GM18861 (cell line): ENCODE data around the gene RNPEPL1.

ENCODE experiments used
- ATAC-seq: cut with Tn5 transposase; IDR thresholded peaks from one replicate; pipeline ENCODE4 v1.9.1; 2021; ENCODE audit not compliant: unreplicated experiment

RNPEPL1 gene

DNA sequence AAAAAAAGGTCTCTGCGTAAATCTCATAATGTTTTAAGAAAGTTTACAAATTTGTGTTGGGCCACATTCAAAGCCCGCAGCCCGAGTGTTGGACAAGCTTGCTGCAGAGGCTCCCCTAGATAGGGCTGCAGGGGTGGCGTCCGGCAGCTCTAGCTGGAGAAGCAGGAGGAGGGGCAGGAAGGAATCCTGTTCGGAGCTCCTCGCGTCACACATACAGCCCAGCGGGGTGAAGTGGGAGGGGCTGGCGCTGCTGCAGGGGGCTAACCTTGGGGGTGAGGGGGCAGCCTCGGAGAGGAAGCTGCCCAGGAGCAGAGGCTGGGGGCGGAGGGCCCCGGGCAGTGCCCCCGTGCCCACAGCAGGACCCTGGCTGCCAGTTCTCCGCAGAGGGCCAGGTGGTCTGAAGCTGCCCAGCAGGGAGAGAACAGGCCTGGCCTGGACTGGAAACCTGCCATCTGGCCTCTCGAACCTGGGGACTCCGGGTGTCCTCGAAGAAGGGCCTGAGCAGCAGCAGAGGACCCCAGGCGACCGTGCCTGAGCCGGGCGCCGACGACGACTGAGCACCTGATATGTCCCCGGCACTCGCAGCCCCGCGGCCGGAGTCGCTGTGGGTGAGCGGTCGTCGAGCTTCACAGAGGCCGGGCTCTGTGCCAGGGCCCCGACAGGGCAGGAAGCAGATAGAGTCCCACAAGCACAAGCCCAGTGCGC, 54.4 kb downstream of the RNPEPL1 start:
- ATAC-seq, result no peak

DNA sequence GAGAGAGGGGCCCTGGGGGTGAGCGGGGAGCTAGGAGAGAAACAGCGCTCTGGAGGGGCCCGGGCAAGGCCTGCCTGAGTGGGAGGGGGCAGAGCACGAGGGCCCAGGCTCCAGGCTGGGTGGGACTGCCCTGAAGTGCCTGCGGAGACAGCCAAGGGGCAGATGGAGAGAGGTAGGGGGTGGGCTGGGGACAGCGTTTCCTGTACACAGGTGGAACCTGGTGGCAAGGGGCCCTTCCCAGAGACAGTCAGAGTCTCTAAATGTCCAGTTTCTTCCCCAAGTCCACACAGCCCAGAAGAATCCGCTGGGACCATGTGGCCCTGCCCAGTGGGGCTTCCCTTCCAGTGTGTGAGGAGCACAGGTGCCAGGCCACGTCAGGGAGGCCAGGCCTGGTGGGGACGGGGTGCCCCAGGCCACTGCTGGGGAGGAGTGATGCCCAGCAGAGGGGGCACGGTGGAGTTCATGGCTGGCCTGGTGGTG, 55.3 kb downstream of the RNPEPL1 start:
- ATAC-seq, result no peak

DNA sequence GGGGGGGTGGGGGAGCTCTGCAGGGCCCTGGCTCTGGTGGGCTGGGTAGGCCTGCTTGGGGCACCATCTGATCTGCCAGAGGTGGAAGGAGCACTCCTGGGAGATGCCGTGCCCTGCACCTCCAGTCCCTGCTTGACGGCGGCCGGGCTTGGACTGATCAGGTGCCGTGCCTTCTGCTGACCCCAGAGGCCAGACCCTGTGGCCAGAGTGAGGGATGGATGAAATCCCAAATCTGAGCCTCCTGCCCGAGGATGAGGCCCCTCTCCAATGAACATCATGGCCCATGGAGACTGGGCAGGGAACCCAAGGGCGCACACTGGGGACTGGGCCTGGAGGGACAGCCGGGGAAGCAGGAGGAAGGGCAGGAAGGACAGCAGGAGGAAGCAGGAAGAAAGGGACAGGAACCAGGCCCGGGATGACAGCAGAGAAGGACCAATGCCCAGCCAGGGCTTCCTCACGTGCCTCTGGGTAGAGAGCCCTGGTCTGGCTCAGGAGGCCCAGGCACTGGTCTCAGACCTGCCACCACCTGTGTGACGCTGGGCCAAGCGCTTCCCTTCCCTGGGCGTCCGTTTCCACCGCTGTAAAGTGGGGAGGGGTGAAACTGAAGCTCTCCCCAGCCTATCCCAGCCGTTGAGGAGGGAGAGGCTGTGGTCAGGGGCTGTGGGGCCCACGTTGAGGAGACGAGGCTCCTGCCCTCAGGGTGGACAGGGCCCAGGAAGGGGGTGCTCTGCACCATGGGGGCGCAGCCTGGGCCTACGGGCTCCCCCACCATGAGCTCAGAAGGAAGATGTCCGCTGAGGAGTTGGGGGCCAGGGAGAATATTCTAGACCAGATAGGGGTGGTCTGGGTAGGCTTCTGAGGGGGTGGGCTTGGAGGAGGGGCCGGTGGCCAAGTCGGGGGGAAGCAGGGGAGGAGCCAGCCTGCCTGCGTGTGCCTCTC, 56.0 kb downstream of the RNPEPL1 start:
- ATAC-seq, result no peak

DNA sequence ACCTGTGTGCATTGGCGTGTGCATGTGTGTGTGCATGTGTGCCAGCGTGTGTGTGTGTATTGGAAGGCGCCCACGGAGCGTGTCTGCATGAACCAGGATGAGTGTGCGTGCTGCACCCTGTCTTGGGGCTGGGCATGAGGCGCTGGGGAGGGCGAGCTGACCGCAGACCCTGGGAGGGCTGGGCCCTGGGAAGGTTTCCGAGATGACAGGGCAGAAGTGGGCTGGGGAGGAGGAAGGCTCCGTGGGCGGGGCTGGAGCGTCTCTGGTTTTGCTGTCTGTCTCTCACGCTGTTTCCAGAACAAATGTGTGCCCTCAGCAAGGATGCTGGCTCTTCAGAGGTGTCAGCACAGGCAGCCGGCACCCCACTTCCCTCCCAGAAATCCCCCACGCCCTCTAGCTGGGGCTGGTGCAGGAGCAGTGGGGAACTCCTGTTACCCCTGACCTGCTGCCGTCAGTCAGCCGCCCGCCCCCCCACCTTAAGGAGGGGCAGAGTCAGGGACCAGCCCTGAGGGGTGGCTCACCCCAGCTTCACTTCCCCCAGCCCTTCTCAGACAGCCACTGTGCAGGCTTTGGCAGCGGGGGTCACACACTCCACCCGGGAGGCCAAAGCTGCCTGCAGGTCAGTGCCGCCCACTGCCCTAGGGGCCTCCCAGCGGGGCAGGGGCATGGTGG, 56.8 kb downstream of the RNPEPL1 start, which contains the start of gene GPR35:
GPR35 (plus strand) TSS at position 531 of the 672 bp plus-strand sequence. CDS start 4,473 bp downstream, outside the sequence.
- ATAC-seq, result no peak

DNA sequence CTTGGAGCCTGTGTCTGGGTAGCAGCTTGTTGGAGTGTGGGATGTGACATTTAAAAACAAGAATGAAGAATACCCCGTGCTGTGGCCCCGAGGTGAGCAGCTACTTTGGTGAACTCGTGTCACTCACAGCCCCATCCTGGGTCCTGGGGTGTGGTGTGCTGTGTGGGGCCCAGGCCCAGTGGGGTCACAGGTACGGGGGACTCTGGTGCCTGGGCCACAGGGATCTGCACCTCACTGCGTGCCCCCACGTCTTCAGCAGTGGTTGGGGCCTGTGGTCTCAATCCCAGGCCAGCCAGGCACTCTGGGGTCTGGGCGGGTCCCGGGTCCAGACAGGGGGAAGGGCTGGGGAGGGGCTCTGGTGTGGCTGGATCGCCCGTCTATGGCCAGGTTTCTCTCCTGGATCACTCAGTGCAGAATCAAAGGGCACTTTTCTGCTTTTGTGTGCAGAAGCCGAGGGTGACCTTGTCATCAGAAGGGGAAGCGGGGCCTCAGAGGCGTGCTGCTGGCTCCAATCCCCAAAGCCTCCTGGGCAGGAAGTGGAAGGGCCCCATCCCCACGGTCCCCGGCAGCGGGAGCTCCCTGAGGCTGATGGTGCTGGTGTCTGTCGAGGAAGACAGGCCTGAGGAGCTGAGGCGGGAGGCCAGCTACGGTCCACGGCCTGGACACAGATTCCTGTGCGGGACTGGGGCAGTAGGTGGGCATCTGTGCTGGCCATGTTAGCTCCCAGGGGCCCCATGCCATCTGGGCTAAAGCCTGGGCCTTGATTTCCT, 58.4 kb downstream of the RNPEPL1 start:
- no peak for ATAC-seq

DNA sequence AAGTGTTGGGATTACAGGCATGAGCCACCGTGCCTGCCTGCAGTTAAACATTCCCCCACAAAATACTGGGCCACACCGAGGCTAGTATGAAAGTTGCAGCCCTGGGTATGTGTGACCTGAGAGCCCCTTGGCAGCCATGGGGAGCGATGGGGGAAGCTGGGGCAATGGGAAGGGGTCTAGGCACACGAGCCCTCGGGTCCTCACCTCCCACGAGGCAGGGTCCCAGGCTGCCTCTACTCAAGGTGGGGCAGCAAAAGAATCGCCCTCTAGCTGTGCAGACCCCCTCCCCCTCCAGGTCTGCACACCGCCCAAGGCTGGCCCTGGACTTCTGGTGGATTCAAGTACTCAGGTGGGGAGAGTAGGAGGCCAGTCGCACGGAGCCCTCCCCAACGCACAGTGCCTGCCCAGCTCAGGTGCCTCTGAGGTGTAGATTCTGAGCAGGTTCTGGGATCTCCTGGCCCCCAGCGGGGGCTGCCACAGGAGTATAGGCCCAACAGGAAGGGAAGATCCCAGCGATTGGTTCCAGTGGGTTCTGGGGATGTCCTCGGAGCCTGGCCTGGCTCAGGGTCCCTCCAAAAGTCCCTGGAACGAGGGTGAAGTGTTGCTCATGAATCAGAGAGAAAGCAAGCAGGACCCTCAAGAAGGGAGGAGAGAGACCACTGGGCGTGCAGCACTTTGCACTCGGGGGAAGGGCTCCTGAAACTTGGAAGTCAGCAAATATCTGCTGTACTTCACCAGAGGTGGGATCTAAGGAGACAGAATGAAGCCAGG, 59.6 kb downstream of the RNPEPL1 start:
- no peak for ATAC-seq

DNA sequence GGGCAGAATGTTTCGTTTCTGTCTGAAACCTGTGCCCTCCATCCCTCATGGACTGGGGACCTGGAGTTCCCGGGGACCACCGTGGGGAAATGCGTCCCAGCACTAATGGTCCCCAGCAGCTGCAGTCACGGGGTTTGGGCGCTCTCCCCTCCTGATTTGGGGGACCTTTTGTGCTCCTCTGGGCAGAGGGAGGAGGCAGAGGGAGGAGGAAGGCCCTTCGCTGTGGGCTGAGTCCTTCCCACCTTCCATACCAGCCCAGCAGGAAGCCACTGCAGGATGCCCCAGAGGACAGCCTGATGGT, 60.2 kb downstream of the RNPEPL1 start:
- no peak for ATAC-seq

DNA sequence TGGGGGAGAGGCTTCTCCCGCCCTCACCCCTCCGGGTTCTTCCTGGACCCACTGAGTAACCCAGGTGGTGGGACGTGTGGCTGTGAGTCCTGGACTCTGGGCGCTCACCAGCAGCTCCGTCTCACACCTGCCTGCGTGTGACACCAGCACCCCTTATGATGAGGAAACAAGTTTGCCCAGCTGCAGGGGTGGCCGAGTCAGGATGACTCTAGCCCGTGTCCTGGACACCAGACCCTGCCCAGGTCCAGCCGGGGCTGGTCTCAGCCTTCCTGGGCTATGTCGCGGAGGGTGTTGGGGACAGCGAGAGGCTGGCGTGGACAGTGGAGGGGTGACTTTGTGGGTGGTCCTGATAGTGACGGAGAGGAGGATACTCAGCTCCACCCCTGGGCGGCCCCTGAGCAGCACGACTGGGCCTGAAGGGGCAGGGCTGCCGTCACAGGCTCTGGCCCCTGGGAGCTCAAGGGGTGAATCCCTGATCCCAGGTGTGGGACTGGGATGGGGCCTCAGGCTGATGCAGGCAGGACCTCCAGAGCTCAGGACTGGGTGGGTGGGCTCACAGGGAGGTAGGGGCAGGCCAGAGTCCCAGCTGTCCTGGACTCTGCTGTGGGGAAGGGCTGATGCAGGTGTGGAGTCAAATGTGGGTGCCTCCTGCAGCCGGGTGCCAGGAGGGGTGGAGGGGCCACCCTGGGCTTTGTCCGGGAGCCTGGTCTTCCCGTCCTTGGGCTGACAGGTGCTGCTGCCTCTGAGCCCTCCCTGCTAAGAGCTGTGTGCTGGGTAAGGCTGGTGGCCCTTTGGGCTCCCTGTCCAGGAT, 60.7 kb downstream of the RNPEPL1 start:
- no peak for ATAC-seq

DNA sequence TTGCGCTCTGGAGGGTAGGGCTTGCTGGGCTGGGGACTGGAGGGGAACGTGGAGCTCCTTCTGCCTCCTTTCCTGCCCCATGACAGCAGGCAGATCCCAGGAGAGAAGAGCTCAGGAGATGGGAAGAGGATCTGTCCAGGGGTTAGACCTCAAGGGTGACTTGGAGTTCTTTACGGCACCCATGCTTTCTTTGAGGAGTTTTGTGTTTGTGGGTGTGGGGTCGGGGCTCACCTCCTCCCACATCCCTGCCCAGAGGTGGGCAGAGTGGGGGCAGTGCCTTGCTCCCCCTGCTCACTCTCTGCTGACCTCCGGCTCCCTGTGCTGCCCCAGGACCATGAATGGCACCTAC, 61.3 kb downstream of the RNPEPL1 start:
- ATAC-seq, result no peak

DNA sequence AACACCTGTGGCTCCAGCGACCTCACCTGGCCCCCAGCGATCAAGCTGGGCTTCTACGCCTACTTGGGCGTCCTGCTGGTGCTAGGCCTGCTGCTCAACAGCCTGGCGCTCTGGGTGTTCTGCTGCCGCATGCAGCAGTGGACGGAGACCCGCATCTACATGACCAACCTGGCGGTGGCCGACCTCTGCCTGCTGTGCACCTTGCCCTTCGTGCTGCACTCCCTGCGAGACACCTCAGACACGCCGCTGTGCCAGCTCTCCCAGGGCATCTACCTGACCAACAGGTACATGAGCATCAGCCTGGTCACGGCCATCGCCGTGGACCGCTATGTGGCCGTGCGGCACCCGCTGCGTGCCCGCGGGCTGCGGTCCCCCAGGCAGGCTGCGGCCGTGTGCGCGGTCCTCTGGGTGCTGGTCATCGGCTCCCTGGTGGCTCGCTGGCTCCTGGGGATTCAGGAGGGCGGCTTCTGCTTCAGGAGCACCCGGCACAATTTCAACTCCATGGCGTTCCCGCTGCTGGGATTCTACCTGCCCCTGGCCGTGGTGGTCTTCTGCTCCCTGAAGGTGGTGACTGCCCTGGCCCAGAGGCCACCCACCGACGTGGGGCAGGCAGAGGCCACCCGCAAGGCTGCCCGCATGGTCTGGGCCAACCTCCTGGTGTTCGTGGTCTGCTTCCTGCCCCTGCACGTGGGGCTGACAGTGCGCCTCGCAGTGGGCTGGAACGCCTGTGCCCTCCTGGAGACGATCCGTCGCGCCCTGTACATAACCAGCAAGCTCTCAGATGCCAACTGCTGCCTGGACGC, 61.9 kb downstream of the RNPEPL1 start:
- no peak for ATAC-seq
